MM.1S (cell line): ENCODE measurements around the gene EYA2.

Experiments
- DNase-seq: peaks from one replicate; pipeline ENCODE4 v3.0.0-alpha.2; 2015
- H2AFZ ChIP-seq: fragments of 300-600 bp; sonication (generic); 2 replicates; pipeline ENCODE4 v1.6.0; 2016; ENCODE audit warnings: antibody characterized with exemption, low read length
- H3F3A ChIP-seq: fragments of 300-600 bp; sonication (generic); 2 replicates; pipeline ENCODE4 v1.6.1; 2016; ENCODE audit warnings: mild to moderate bottlenecking, antibody characterized with exemption, low read length, moderate library complexity, mixed read lengths; ENCODE audit not compliant: insufficient read depth
- H3K27ac ChIP-seq: fragments of 300-600 bp; sonication (generic); 2 replicates; pipeline ENCODE4 v1.5.1; 2016; ENCODE audit warnings: mild to moderate bottlenecking, low read length
- H3K27me3 ChIP-seq: fragments of 300-600 bp; sonication (generic); replicated peaks from 2 replicates; pipeline ENCODE4 v1.6.0; 2016; ENCODE audit warnings: low read length; ENCODE audit not compliant: insufficient read depth
- H3K36me3 ChIP-seq: fragments of 300-600 bp; sonication (generic); replicated peaks from 2 replicates; pipeline ENCODE4 v1.6.1; 2016; ENCODE audit warnings: mild to moderate bottlenecking, low read length, mixed read lengths; ENCODE audit not compliant: insufficient read depth
- H3K4me1 ChIP-seq: fragments of 300-600 bp; sonication (generic); 2 replicates; pipeline ENCODE4 v1.6.1; 2016; ENCODE audit warnings: low read length, mixed read lengths
- H3K4me2 ChIP-seq: fragments of 300-600 bp; sonication (generic); 2 replicates; pipeline ENCODE4 v1.6.0; 2016; ENCODE audit warnings: low read depth, low read length
- H3K4me3 ChIP-seq: fragments of 300-600 bp; sonication (generic); 2 replicates; pipeline ENCODE4 v1.5.1; 2016; ENCODE audit warnings: low read length, mixed read lengths
- H3K79me2 ChIP-seq: fragments of 300-600 bp; sonication (generic); 2 replicates; pipeline ENCODE4 v1.6.1; 2016; ENCODE audit warnings: mixed run types, low read length, mixed read lengths
- H3K9ac ChIP-seq: fragments of 300-600 bp; sonication (generic); 2 replicates; pipeline ENCODE4 v1.6.1; 2016; ENCODE audit warnings: low read length, mixed read lengths
- H3K9me2 ChIP-seq: fragments of 300-600 bp; sonication (generic); replicated peaks from 2 replicates; pipeline ENCODE4 v1.6.1; 2016; ENCODE audit warnings: mild to moderate bottlenecking, low read length, mixed read lengths; ENCODE audit not compliant: insufficient read depth
- H3K9me3 ChIP-seq: fragments of 300-600 bp; sonication (generic); replicated peaks from 2 replicates; pipeline ENCODE4 v1.6.1; 2016; ENCODE audit warnings: mild to moderate bottlenecking, low read length, mixed read lengths; ENCODE audit not compliant: insufficient read depth
- H4K20me1 ChIP-seq: fragments of 300-600 bp; sonication (generic); 2 replicates; pipeline ENCODE4 v1.6.1; 2016; ENCODE audit warnings: mild to moderate bottlenecking, low read length, moderate library complexity, mixed read lengths; ENCODE audit not compliant: insufficient read depth
- CTCF ChIP-seq: fragments of 300-600 bp; sonication (generic); IDR thresholded peaks from 2 replicates; pipeline ENCODE4 v1.5.1; 2016; ENCODE audit warnings: antibody characterized with exemption, low read length, mixed read lengths
- EZH2 ChIP-seq: fragments of 300-600 bp; sonication (generic); optimal IDR thresholded peaks from 2 replicates; pipeline ENCODE3; 2017; ENCODE audit warnings: low read depth, mild to moderate bottlenecking, antibody characterized with exemption, low read length, mixed read lengths
- EZH2phosphoT487 ChIP-seq: fragments of 300-600 bp; sonication (generic); IDR thresholded peaks from 2 replicates; pipeline ENCODE4 v1.6.1; 2018; ENCODE audit warnings: antibody characterized with exemption, low read length

Gene EYA2

GRCh38 chr20:47183367-47183766 is 288.7 kb downstream of the EYA2 start:
- no peak overlapping the region for H3K9ac ChIP-seq
- no peak for DNase-seq
- H3K79me2 ChIP-seq, result no peaks in the 10 kb centered on the region
- H4K20me1 ChIP-seq, result no peaks in the 10 kb centered on the region
- H3K4me1 ChIP-seq, result peaks cover 6% of the 10 kb centered on the region; the same call in 1 of the 2 replicates
- no peak for TF ChIP-seq CTCF
- TF ChIP-seq EZH2phosphoT487, result no peak
- no peak for TF ChIP-seq EZH2
- no peak overlapping the region for H3K27ac ChIP-seq
- H2AFZ ChIP-seq, result no peak overlapping the region
- no peaks in the 10 kb centered on the region for H3K9me3 ChIP-seq
- H3K36me3 ChIP-seq, result no peaks in the 10 kb centered on the region
- no peaks in the 10 kb centered on the region for H3K9me2 ChIP-seq
- H3K4me3 ChIP-seq, result no peak overlapping the region
- no peaks in the 10 kb centered on the region for H3F3A ChIP-seq
- H3K4me2 ChIP-seq, result no peak overlapping the region
- H3K27me3 ChIP-seq, result no peaks in the 10 kb centered on the region

- peaks cover 6% of the 10 kb centered on the region; the same call in 1 of the 2 replicates for H3K4me1 ChIP-seq
- no peaks in the 10 kb centered on the region for H3K9me2 ChIP-seq
- no peak for TF ChIP-seq EZH2
- H3K4me3 ChIP-seq, result no peak overlapping the region
- DNase-seq, result peak; percentile 27
- no peaks in the 10 kb centered on the region; the same call in 1 of the 2 replicates for H3K9me3 ChIP-seq
- H3K9ac ChIP-seq, result no peak overlapping the region
- no peaks in the 10 kb centered on the region for H4K20me1 ChIP-seq
- H3K36me3 ChIP-seq, result no peaks in the 10 kb centered on the region
- H3K4me2 ChIP-seq, result peak overlapping the region; percentile 4; the same call in 1 of the 2 replicates
- no peaks in the 10 kb centered on the region for H3K79me2 ChIP-seq
- no peaks in the 10 kb centered on the region for H3F3A ChIP-seq
- no peak overlapping the region for H3K27ac ChIP-seq
- no peaks in the 10 kb centered on the region for H3K27me3 ChIP-seq
- H2AFZ ChIP-seq, result no peak overlapping the region
These were observed 293.0 kb downstream of the EYA2 start for GRCh38 chr20:47187450-47188195.

GRCh38 chr20:47188540-47188939 is 293.9 kb downstream of the EYA2 start:
- Histone ChIP-seq H3K27ac (no peak overlapping the region), H3K4me3 (no peak overlapping the region), H3K9me3 (no peaks in the 10 kb centered on the region; the same call in 1 of the 2 replicates), H4K20me1 (no peaks in the 10 kb centered on the region), H3K9me2 (no peaks in the 10 kb centered on the region), H3K9ac (no peak overlapping the region), H3K4me2 (no peak overlapping the region), H3K79me2 (no peaks in the 10 kb centered on the region), H3K36me3 (no peaks in the 10 kb centered on the region), H3K4me1 (peaks cover 6% of the 10 kb centered on the region; the same call in 1 of the 2 replicates), H2AFZ (no peak overlapping the region), H3F3A (no peaks in the 10 kb centered on the region), H3K27me3 (no peaks in the 10 kb centered on the region)
- DNase-seq, result no peak
- TF ChIP-seq EZH2phosphoT487, result no peak
- TF ChIP-seq EZH2, result no peak
- no peak for TF ChIP-seq CTCF

GRCh38 chr20:47189060-47189459 is 294.4 kb downstream of the EYA2 start:
- Histone ChIP-seq H3K79me2 (no peaks in the 10 kb centered on the region), H3K9me3 (no peaks in the 10 kb centered on the region; the same call in 1 of the 2 replicates), H3K9ac (no peak overlapping the region), H3K4me3 (no peak overlapping the region), H3K9me2 (no peaks in the 10 kb centered on the region), H3K36me3 (no peaks in the 10 kb centered on the region), H3F3A (no peaks in the 10 kb centered on the region), H3K4me2 (no peak overlapping the region), H3K27me3 (no peaks in the 10 kb centered on the region), H3K4me1 (peaks cover 6% of the 10 kb centered on the region; the same call in 1 of the 2 replicates), H3K27ac (no peak overlapping the region), H2AFZ (no peak overlapping the region), H4K20me1 (no peaks in the 10 kb centered on the region)
- TF ChIP-seq CTCF (no peak), EZH2 (no peak), EZH2phosphoT487 (no peak)
- DNase-seq, result no peak
